ENCODE results near the gene RAVER1.

GRCh38 chr19:10295847-10296591 is 37.3 kb downstream of the RAVER1 start:
- TF ChIP-seq POLR2A (IDR thresholded peaks at IDR 0.05) (no peak), CTCF (IDR thresholded peaks at IDR 0.05 in 4 of 5, conservative IDR thresholded peaks at IDR 0.05 in 1 of 5) (no peak)

All from gastrocnemius medialis (tissue), 4 donors.